GM12875 (cell line): ENCODE results near the gene SLC27A3.

Experiments used
- H3K4me3 ChIP-seq: one replicate; pipeline ENCODE4 v1.5.1; 2011; ENCODE audit warnings: low read depth, low read length, control low read depth
- TF ChIP-seq, protein P1 (sequence below): IDR thresholded peaks from 2 replicates; pipeline ENCODE4 v1.5.1; 2011; ENCODE audit warnings: low read depth, mild to moderate bottlenecking, control low read depth, inconsistent platforms, low read length, moderate library complexity, borderline replicate concordance; ENCODE audit not compliant: insufficient read depth

Gene SLC27A3

DNA sequence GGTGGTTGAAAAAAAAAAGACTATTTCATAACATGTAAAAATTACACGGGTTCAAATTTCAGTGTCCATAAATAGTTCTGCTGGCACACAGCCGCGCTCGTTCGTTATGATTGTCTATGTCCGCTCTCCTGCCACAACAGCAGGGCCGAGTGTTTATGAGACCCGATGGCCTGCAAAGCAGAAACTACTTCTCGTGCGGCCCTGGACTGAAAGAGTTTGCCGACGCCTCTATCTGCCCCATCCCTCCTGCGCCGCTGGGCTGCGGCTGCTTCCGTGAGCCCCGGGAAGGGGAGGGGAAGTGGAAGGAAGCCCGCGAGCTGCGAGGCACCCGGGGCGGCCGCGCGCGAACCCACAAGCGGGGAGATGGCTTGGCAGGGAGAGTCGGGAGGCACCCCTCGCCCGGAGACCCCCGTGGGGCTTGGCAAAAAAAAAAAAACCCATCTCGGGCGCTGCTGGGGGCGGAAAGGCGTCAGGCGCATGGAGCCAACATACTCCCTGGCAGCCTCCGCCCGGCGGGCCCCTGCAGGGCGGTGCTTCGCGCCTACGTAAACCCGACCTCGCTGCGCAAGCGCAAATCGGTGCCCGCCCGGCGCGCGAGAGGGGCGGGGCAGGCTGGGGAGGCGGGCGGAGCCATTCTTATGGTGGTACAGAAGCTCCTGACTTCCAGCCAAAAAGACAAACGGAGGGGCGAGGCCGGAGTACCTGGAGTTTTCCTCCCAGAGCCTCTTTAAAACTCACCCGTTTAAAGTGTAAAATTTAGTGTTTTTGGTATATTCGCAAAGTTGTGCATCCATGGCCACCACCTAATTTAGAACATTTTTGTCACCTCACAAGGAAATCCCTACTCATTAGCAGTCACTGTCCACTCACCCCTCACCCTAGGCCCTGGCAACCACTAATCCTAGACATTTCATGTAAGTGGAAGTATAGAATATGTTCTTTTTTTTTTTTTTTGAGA, 8.3 kb downstream of the SLC27A3 start:
- TF ChIP-seq, protein P1, sequence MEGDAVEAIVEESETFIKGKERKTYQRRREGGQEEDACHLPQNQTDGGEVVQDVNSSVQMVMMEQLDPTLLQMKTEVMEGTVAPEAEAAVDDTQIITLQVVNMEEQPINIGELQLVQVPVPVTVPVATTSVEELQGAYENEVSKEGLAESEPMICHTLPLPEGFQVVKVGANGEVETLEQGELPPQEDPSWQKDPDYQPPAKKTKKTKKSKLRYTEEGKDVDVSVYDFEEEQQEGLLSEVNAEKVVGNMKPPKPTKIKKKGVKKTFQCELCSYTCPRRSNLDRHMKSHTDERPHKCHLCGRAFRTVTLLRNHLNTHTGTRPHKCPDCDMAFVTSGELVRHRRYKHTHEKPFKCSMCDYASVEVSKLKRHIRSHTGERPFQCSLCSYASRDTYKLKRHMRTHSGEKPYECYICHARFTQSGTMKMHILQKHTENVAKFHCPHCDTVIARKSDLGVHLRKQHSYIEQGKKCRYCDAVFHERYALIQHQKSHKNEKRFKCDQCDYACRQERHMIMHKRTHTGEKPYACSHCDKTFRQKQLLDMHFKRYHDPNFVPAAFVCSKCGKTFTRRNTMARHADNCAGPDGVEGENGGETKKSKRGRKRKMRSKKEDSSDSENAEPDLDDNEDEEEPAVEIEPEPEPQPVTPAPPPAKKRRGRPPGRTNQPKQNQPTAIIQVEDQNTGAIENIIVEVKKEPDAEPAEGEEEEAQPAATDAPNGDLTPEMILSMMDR: no peak
- peak overlapping the region; percentile 73 for H3K4me3 ChIP-seq

- TF ChIP-seq, protein P1: no peak
- no peak overlapping the region for H3K4me3 ChIP-seq
Measured at GRCh38 chr1:153786038-153786790, 11.0 kb downstream of the SLC27A3 start.

DNA sequence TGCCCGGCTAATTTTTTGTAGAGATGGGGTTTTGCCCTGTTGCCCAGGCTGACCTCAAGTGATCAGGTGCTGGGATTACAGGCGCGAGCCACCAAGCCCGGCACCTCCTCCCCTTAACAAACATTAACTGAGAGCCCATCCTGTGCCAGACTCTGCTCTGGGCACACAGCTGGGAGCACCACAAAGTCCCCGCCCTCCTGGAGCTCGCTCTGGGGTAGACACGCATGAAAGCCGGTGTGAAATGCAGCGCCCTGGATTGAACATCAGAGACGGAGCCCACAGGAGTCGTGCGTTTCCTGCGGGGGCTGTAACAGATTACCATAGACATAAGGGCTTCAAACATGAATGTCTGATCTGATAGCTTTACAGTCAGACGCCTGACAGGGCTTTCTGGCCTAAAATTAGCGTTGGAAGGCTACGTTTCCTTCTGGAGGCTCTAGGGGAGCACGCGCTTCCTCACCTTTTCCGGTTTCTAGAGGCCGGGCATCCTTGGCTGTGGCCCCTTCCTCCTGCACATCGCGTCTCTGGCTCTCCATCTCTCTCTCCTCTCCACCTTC, 14.3 kb downstream of the SLC27A3 start:
- no peak overlapping the region for H3K4me3 ChIP-seq
- TF ChIP-seq, protein P1: no peak

GRCh38 chr1:153790313-153790965, 15.2 kb downstream of the SLC27A3 start:
- TF ChIP-seq, protein P1: no peak
- H3K4me3 ChIP-seq: no peak overlapping the region

DNA sequence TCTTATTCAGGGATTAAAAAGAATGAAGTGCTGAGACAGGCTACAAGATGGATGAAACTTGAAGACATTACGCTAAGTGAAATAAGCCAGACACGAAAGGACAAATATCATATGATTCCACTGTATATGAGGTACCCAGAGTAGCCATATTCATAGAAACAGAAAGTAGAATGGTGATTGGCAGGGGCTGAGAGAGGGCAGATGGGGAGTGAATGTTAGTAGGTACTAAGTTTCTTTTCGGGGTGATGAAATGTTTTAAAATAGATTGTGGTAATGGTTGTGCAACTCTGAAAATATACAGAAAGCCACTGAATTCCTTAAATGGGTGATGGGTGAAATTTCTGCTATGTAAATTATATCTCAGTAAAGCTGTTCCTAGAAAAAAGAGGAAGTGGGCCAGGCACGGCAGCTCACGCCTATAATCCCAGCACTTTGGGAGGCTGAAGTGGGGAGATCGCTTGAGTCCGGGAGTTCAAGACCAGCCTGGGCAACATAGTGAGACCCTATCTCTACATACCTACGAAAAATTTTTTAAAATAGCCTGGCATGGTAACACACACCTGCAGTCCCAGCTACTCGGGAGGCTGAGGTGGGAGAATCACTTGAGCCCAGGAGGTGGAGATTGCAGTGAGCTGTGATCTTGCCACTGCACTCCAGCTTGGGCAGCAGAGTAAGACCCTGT, 15.9 kb downstream of the SLC27A3 start:
- no peak overlapping the region for H3K4me3 ChIP-seq

More for the DNA sequence above, 15.9 kb downstream of the SLC27A3 start:
- TF ChIP-seq, protein P1: no peak
